HFF-Myc (cell line): ENCODE measurements around the gene SH3RF1.
A peak's percentile ranks its signal among the peaks of the same experiment; 100 is the strongest.
"Not testable (repeated sequence)": the region's sequence is repeated elsewhere in the genome, so short reads cannot be mapped to it uniquely, and the experiment has no call there.

ENCODE experiments used
- DNase-seq: peaks from one replicate; pipeline ENCODE4 v3.0.0-alpha.2; 2011; ENCODE audit warnings: low read depth; ENCODE audit errors: extremely low read depth
- H3K4me3 ChIP-seq: replicated peaks from 2 replicates; pipeline ENCODE4 v1.5.1; 2011; ENCODE audit warnings: low read depth, mild to moderate bottlenecking, control low read depth, low read length
- CTCF ChIP-seq: IDR thresholded peaks from 2 replicates; pipeline ENCODE4 v1.5.1; 2012; ENCODE audit warnings: mild to moderate bottlenecking, low read depth, low read length, control low read depth; ENCODE audit errors: missing control alignments

Gene SH3RF1

GRCh38 chr4:169286562-169287301 lies 16.0 kb upstream of the SH3RF1 start:
- peak; percentile 25 for TF ChIP-seq CTCF
- no peak overlapping the region for H3K4me3 ChIP-seq
- DNase-seq = no peak

- H3K4me3 ChIP-seq = no peak overlapping the region
- no peak for TF ChIP-seq CTCF
- DNase-seq = no peak
Measured at GRCh38 chr4:169283114-169283509, 12.4 kb upstream of the SH3RF1 start.

DNA sequence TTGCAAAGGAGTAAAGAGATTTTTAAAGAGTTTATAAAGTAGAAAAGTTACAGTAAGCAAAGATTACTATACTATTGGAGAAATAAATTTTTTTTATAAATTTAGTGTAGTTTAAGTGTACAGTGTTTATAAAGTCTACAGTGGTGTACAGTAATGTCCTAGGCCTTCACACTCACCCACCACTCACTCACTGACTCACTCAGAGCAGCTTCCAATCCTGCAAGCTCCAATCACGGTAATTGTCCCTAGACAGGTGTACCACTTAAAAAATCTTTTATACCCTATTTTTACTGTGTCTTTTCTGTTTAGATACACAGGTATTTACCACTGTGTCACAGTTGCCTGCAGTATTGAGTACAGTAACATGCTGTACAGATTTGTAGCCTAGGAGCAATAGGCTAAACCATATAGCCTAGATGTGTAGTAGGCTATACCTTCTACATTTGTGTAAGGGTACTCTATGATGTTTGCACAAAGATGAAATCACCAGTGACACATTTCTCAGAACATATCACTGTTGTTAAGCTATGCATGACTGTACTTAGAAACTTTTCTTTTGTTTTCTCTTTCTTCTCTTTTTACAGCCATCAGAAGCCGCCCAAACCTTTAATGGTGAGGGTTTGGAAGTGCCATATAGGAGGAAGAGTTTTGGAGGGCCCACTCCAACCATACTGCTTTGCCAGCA lies 11.8 kb upstream of the SH3RF1 start:
- no peak for DNase-seq
- no peak for TF ChIP-seq CTCF
- H3K4me3 ChIP-seq = no peak overlapping the region

GRCh38 chr4:169279108-169279507 lies 8.4 kb upstream of the SH3RF1 start:
- H3K4me3 ChIP-seq = no peak overlapping the region
- no peak for DNase-seq
- no peak for TF ChIP-seq CTCF

DNA sequence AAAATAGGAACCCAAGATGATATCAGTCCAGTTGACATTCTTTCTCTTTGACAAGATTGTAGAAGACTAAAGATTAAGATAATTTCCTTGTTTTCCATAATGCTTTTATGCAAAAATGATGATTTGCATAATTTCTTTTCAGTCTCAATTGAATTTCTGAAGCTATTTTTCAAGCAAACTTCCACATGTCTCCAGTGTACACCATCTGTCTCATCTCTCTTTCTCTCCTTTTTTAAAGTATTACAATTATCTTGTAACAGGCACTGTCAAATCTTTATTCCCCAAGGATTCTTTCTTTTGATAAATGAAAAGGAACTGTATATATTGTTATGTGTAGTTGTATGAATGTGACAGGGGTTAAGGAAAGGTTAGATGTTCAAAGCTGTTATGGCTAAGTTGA lies 7.9 kb upstream of the SH3RF1 start:
- TF ChIP-seq CTCF = no peak
- DNase-seq = no peak
- H3K4me3 ChIP-seq = no peak overlapping the region

GRCh38 chr4:169277838-169278237 lies 7.1 kb upstream of the SH3RF1 start:
- not testable (repeated sequence) for H3K4me3 ChIP-seq, DNase-seq

GRCh38 chr4:169275180-169275579 lies 4.4 kb upstream of the SH3RF1 start:
- no peak for DNase-seq
- no peak for TF ChIP-seq CTCF
- H3K4me3 ChIP-seq = no peak overlapping the region
